ENCODE data around the gene C10orf90. TPM values are rescaled to one million over a fixed set of nuclear protein-coding genes. Genes with fewer than 3 reads are reported as not detected.

Gene C10orf90
- total RNA-seq, 2 experiments from 2014 or later: not detected

- Mint-ChIP-seq H3K4me1 (no peaks in the 10 kb centered on the region), H3K27me3 (peaks cover 2% of the 10 kb centered on the region), H3K27ac (no peak overlapping the region), H3K9me3 (ENCODE audit: low read depth) (peaks cover 8% of the 10 kb centered on the region), H3K4me3 (no peak overlapping the region), H3K36me3 (ENCODE audit: low read depth) (no peaks in the 10 kb centered on the region)
- ATAC-seq (no peak), DNase-seq (no peak)
- ChIA-PET CTCF (no interaction called here), POLR2A (no interaction called here)
- intact Hi-C loops (cut with DNase I, micrococcal nuclease): no loop called here
Measured at GRCh38 chr10:126690534-126690933, 20.0 kb upstream of the C10orf90 start.

- Mint-ChIP-seq H3K4me3 (no peak overlapping the region), H3K36me3 (ENCODE audit: low read depth) (no peaks in the 10 kb centered on the region), H3K27ac (no peak overlapping the region), H3K27me3 (no peaks in the 10 kb centered on the region), H3K9me3 (ENCODE audit: low read depth) (peaks cover 5% of the 10 kb centered on the region), H3K4me1 (no peaks in the 10 kb centered on the region)
- no peak for ATAC-seq
- no peak for DNase-seq
- ChIA-PET CTCF (no interaction called here), POLR2A (no interaction called here)
- intact Hi-C loops (cut with DNase I, micrococcal nuclease): no loop called here
Measured at GRCh38 chr10:126689461-126689994, 19.0 kb upstream of the C10orf90 start.

- CTCF ChIA-PET: interaction anchor here (0.6 kb wide), 1 partner anchor 462 kb away, joined by 4 read pairs; no protein-coding TSS in a partner anchor
- no peaks in the 10 kb centered on the region for H3K36me3 Mint-ChIP-seq (ENCODE audit: low read depth)
- ATAC-seq (no peak), DNase-seq (no peak)
- POLR2A ChIA-PET: no interaction called here
- H3K27me3 Mint-ChIP-seq: no peaks in the 10 kb centered on the region
- H3K9me3 Mint-ChIP-seq (ENCODE audit: low read depth): peaks cover 4% of the 10 kb centered on the region
- no peak overlapping the region for H3K4me3 Mint-ChIP-seq
- intact Hi-C loops (cut with DNase I, micrococcal nuclease): no loop called here
- no peak overlapping the region for H3K27ac Mint-ChIP-seq
- H3K4me1 Mint-ChIP-seq: no peaks in the 10 kb centered on the region
Measured at GRCh38 chr10:126687121-126687606, 16.7 kb upstream of the C10orf90 start.

- Mint-ChIP-seq H3K9me3 (ENCODE audit: low read depth) (peaks cover 4% of the 10 kb centered on the region), H3K4me3 (no peak overlapping the region), H3K27me3 (no peaks in the 10 kb centered on the region), H3K27ac (no peak overlapping the region), H3K4me1 (no peaks in the 10 kb centered on the region), H3K36me3 (ENCODE audit: low read depth) (no peaks in the 10 kb centered on the region)
- ChIA-PET CTCF (interaction anchor here (0.6 kb wide), 1 partner anchor 463 kb away, joined by 4 read pairs; no protein-coding TSS in a partner anchor), POLR2A (no interaction called here)
- DNase-seq (no peak), ATAC-seq (no peak)
- intact Hi-C loops (cut with DNase I, micrococcal nuclease): no loop called here
Measured at GRCh38 chr10:126686719-126687118, 16.2 kb upstream of the C10orf90 start.

GRCh38 chr10:126686268-126686667, 15.8 kb upstream of the C10orf90 start:
- H3K4me3 Mint-ChIP-seq: no peak overlapping the region
- H3K27me3 Mint-ChIP-seq: no peaks in the 10 kb centered on the region
- no peaks in the 10 kb centered on the region for H3K4me1 Mint-ChIP-seq
- intact Hi-C loops (cut with DNase I, micrococcal nuclease): no loop called here
- DNase-seq: no peak
- peaks cover 4% of the 10 kb centered on the region for H3K9me3 Mint-ChIP-seq (ENCODE audit: low read depth)
- POLR2A ChIA-PET: no interaction called here
- no peak for ATAC-seq
- CTCF ChIA-PET: no interaction called here
- H3K36me3 Mint-ChIP-seq (ENCODE audit: low read depth): no peaks in the 10 kb centered on the region
- H3K27ac Mint-ChIP-seq: no peak overlapping the region

- Mint-ChIP-seq H3K27me3 (no peaks in the 10 kb centered on the region), H3K4me3 (no peak overlapping the region), H3K9me3 (ENCODE audit: low read depth) (peaks cover 4% of the 10 kb centered on the region), H3K4me1 (no peaks in the 10 kb centered on the region), H3K36me3 (ENCODE audit: low read depth) (no peaks in the 10 kb centered on the region), H3K27ac (no peak overlapping the region)
- DNase-seq (no peak), ATAC-seq (no peak)
- ChIA-PET CTCF (no interaction called here), POLR2A (no interaction called here)
- intact Hi-C loops (cut with DNase I, micrococcal nuclease): no loop called here
Measured at GRCh38 chr10:126685756-126686155, 15.3 kb upstream of the C10orf90 start.

- no peak overlapping the region for H3K27ac Mint-ChIP-seq
- POLR2A ChIA-PET: no interaction called here
Measured at GRCh38 chr10:126684171-126684745, 13.8 kb upstream of the C10orf90 start.

GRCh38 chr10:126683466-126683865, 13.0 kb upstream of the C10orf90 start:
- H3K27ac Mint-ChIP-seq: no peak overlapping the region
- H3K4me1 Mint-ChIP-seq: no peaks in the 10 kb centered on the region
- no peaks in the 10 kb centered on the region for H3K36me3 Mint-ChIP-seq (ENCODE audit: low read depth)
- intact Hi-C loops (cut with DNase I, micrococcal nuclease): no loop called here
- no peaks in the 10 kb centered on the region for H3K27me3 Mint-ChIP-seq
- ChIA-PET CTCF (no interaction called here), POLR2A (no interaction called here)
- ATAC-seq (no peak), DNase-seq (no peak)
- no peak overlapping the region for H3K4me3 Mint-ChIP-seq
- peaks cover 4% of the 10 kb centered on the region for H3K9me3 Mint-ChIP-seq (ENCODE audit: low read depth)

More at GRCh38 chr10:126684171-126684745, 13.8 kb upstream of the C10orf90 start:
- DNase-seq: no peak
- intact Hi-C loops (cut with DNase I, micrococcal nuclease): no loop called here
- Mint-ChIP-seq H3K9me3 (ENCODE audit: low read depth) (peaks cover 4% of the 10 kb centered on the region), H3K4me1 (no peaks in the 10 kb centered on the region), H3K36me3 (ENCODE audit: low read depth) (no peaks in the 10 kb centered on the region), H3K27me3 (no peaks in the 10 kb centered on the region), H3K4me3 (no peak overlapping the region)
- CTCF ChIA-PET: interaction anchor here (0.7 kb wide), 1 partner anchor 104 kb away, joined by 3 read pairs; no protein-coding TSS in a partner anchor
- ATAC-seq: no peak

- ATAC-seq (no peak), DNase-seq (no peak)
- ChIA-PET POLR2A (no interaction called here), CTCF (interaction anchor here (0.6 kb wide), 1 partner anchor 27 kb away, joined by 3 read pairs; no protein-coding TSS in a partner anchor)
- no peaks in the 10 kb centered on the region for H3K27me3 Mint-ChIP-seq
- no peaks in the 10 kb centered on the region for H3K4me1 Mint-ChIP-seq
- H3K9me3 Mint-ChIP-seq (ENCODE audit: low read depth): no peaks in the 10 kb centered on the region
- intact Hi-C loops (cut with DNase I, micrococcal nuclease): no loop called here
- H3K4me3 Mint-ChIP-seq: no peak overlapping the region
- no peaks in the 10 kb centered on the region for H3K36me3 Mint-ChIP-seq (ENCODE audit: low read depth)
- no peak overlapping the region for H3K27ac Mint-ChIP-seq
Measured at GRCh38 chr10:126675656-126676438, 5.4 kb upstream of the C10orf90 start.

- CTCF ChIA-PET: no interaction called here
- no peak for DNase-seq
- Mint-ChIP-seq H3K4me3 (no peak overlapping the region), H3K9me3 (ENCODE audit: low read depth) (no peaks in the 10 kb centered on the region), H3K36me3 (ENCODE audit: low read depth) (no peaks in the 10 kb centered on the region), H3K4me1 (no peaks in the 10 kb centered on the region), H3K27ac (no peak overlapping the region), H3K27me3 (no peaks in the 10 kb centered on the region)
- intact Hi-C loops (cut with DNase I, micrococcal nuclease): no loop called here
- POLR2A ChIA-PET: interaction anchor here (0.6 kb wide), 1 partner anchor 1642 kb away, joined by 4 read pairs; no protein-coding TSS in a partner anchor
- ATAC-seq: no peak
Measured at GRCh38 chr10:126674741-126675515, 4.4 kb upstream of the C10orf90 start.

- no peaks in the 10 kb centered on the region for H3K36me3 Mint-ChIP-seq (ENCODE audit: low read depth)
- no peak overlapping the region for H3K27ac Mint-ChIP-seq
- H3K27me3 Mint-ChIP-seq: no peaks in the 10 kb centered on the region
- intact Hi-C loops (cut with DNase I, micrococcal nuclease): no loop called here
- no peak overlapping the region for H3K4me3 Mint-ChIP-seq
- H3K4me1 Mint-ChIP-seq: no peaks in the 10 kb centered on the region
- H3K9me3 Mint-ChIP-seq (ENCODE audit: low read depth): no peaks in the 10 kb centered on the region
- CTCF ChIA-PET: no interaction called here
- POLR2A ChIA-PET: no interaction called here
- DNase-seq (no peak), ATAC-seq (no peak)
Measured at GRCh38 chr10:126673565-126673964, 3.1 kb upstream of the C10orf90 start.
